Heart right ventricle (tissue), 16 donors: ENCODE results near the gene MYH7. TPM values are rescaled to one million over a fixed set of nuclear protein-coding genes. Genes with fewer than 3 reads are reported as not detected.

Source experiments
- ATAC-seq, 8 donors: fragments of 200-7000 bp; cut with Tn5 transposase; one replicate each; pipeline ENCODE4 v1.9.1; 2020; ENCODE audit warnings: mild to moderate bottlenecking in 8 of 8, moderate library complexity in 8 of 8, moderate number of reproducible peaks in 1 of 8
- DNase-seq, 2 donors: peaks; one replicate each; pipeline ENCODE4 v3.0.0-alpha.2; 2020
- H3K27ac ChIP-seq, 10 donors: fragments of 200-600 bp; sonication (generic) in 2 of 10; one replicate each; pipeline versions ENCODE4 v1.5.0 to v1.8.0; 2020 to 2022; ENCODE audit warnings: mild to moderate bottlenecking in 3 of 10
- H3K27me3 ChIP-seq, 7 donors: fragments of 200-600 bp; one replicate each; pipeline ENCODE4 v1.8.0; 2021 to 2022; ENCODE audit warnings: mild to moderate bottlenecking in 2 of 7
- H3K36me3 ChIP-seq, 9 donors: fragments of 200-600 bp; sonication (generic) in 1 of 9; one replicate each; pipeline versions ENCODE4 v1.5.0 to v1.8.0; 2020 to 2022; ENCODE audit warnings: mild to moderate bottlenecking in 2 of 9
- H3K4me1 ChIP-seq, 9 donors: fragments of 200-600 bp; sonication (generic) in 1 of 9; one replicate each; pipeline versions ENCODE4 v1.5.0 to v1.8.0; 2020 to 2022; ENCODE audit warnings: mild to moderate bottlenecking in 4 of 9
- H3K4me3 ChIP-seq, 10 donors: fragments of 200-600 bp; sonication (generic) in 2 of 10; one replicate each; pipeline versions ENCODE4 v1.5.0 to v1.8.0; 2020 to 2022; ENCODE audit warnings: mild to moderate bottlenecking in 7 of 10, moderate library complexity in 2 of 10
- H3K9me3 ChIP-seq, 11 donors: fragments of 200-600 bp in 10 of 11; sonication (generic) in 2 of 11; one replicate each; pipeline versions ENCODE4 v1.5.0 to v1.8.0; 2013 to 2022; ENCODE audit warnings: mild to moderate bottlenecking in 2 of 11, control low read depth in 1 of 11, moderate library complexity in 1 of 11
- CTCF ChIP-seq, 9 donors: fragments of 200-600 bp; sonication (generic) in 2 of 9; IDR thresholded peaks; one replicate each; pipeline versions ENCODE4 v1.5.0 to v1.8.0; 2021 to 2022; ENCODE audit warnings: antibody characterized with exemption in 9 of 9, mild to moderate bottlenecking in 5 of 9, moderate library complexity in 1 of 9
- WGBS, 2 donors: extraction: QIAGEN DNeasy Blood & Tissue Kit; methylation state at CpG; one replicate each; pipeline ENCODE4 v1.1.7; 2013; ENCODE audit warnings: inconsistent platforms in 1 of 2; 5-methylcytosine and 5-hydroxymethylcytosine counted together
- intact Hi-C, 10 donors: fragments of 100-400 bp; cut with DNase I; formaldehyde crosslinking; loops; one replicate each; pipeline versions ENCODE4 v1.11.1 to v1.14.2; 2022
- long read RNA-seq, 3 donors: library from polyadenylated mRNA; unstranded; transcript quantifications; one replicate each; pipeline ENCODE4 v2.0.0, GENCODE V29; 2020 to 2021
- polyA plus RNA-seq, 2 donors: library from polyadenylated mRNA; stranded (reverse); fragments of 200-250 nt; gene quantifications; one replicate each; pipeline ENCODE4 v1.2.3, GENCODE V29; 2013
- total RNA-seq, 10 donors: library from RNA; stranded (reverse); fragmentation: NEBNext Ultra II Directional in 3 of 10; extraction: Animal tissue kit (Norgen Biotek cat#: 25700) in 3 of 10; gene quantifications; one replicate each; pipeline versions ENCODE4 v1.2.1 to v1.2.4, GENCODE V29; 2021 to 2023
- donor health status: Arrhythmogenic right ventricular cardiomyopathy.
- donor health status: ischemic (EF 13 %, LVEDD 7.1; RV severe dilation, severe dysfunction).
- donor health status: healthy with polysubstance abuse.
- donor health status: DM: no; HTN: yes; CAD: no.
- donor health status: DM: no; HTN: no; CAD: no.
- donor health status: ischemic (EF 25% LVEDD 6.9; RV normal size, moderate dysfunction).
- donor health status: ischemic (EF 25% LVEDD 5.7; RV mildly dilated, moderate dysfunction).
- donor health status: healthy.
- donor health status: DM: yes; HTN: yes; CAD: no.
- donor health status: Ischemic cardiomyopathy.
- donor health status: ischemic (EF 35%, LVEDD 5.7; RV mildly dilated, moderate dysfunction).
- donor health status: nonischemic (EF 11% LVEDD 7.7; RV severe dilation, severe dysfunction).
- donor health status: DM: yes; HTN: yes; CAD: no.
- donor health status: PGD.
- donor health status: ischemic (EF 29% LVEDD 5.4; RV normal size, mild dysfunction).
- donor health status: nonischemic (EF 23%, LVEDD 6.1; RV moderate dilation, normal function).

Gene MYH7
- over 10,000 TPM in 9 of 10 donors, 1,000 to 10,000 TPM in 1; 7,779 to 22,607 (median 19,145) TPM for total RNA-seq
- polyA plus RNA-seq, result 1,000 to 10,000 TPM in 1 of 2 donors, 100 to 1,000 TPM in 1; 641 to 7,351 TPM
- long read RNA-seq, donor 1, full-length matches to known transcripts, result 3,793 of 16,880 reads
- long read RNA-seq, donor 1, partial matches to known transcripts, result 12,555 of 16,880 reads
- long read RNA-seq, donor 1, other reads (novel, unspliced or antisense), result 532 of 16,880 reads
- long read RNA-seq, donor 2, full-length matches to known transcripts, result 10,846 of 45,076 reads
- long read RNA-seq, donor 2, partial matches to known transcripts, result 32,955 of 45,076 reads
- long read RNA-seq, donor 2, other reads (novel, unspliced or antisense), result 1,275 of 45,076 reads
- long read RNA-seq, donor 3, full-length matches to known transcripts, result 617 of 11,234 reads
- long read RNA-seq, donor 3, partial matches to known transcripts, result 10,328 of 11,234 reads
- long read RNA-seq, donor 3, other reads (novel, unspliced or antisense), result 289 of 11,234 reads

- ATAC-seq (peak; percentile 35 to 65 (median 57)), DNase-seq (peak; percentile 64 to 77)
- peak within 1 kb of the TSS in 7 of 10 donors; percentile 81 to 96 (median 93) for H3K27ac ChIP-seq
- H3K36me3 ChIP-seq, result peaks cover 0 to 41% (median 11%) of the 10 kb centered on the region in 9 donors
- WGBS, 2 donors, result 14 to 28% methylated on average over 10 of the region's 10 CpGs
- H3K9me3 ChIP-seq, result no peaks in the 10 kb centered on the region
- peaks cover 0 to 45% (median 21%) of the 10 kb centered on the region in 9 donors for H3K4me1 ChIP-seq
- no peaks in the 10 kb centered on the region for H3K27me3 ChIP-seq
- no peak for TF ChIP-seq CTCF (IDR thresholded peaks at IDR 0.05)
- H3K4me3 ChIP-seq, result peak within 1 kb of the TSS in 7 of 10 donors; percentile 12 to 58 (median 34)
- intact Hi-C loops, result no loop called here
These were observed at the start of gene MYH7 for GRCh38 chr14:23435543-23436326. Gene MYH7 (minus strand): TSS chr14:23435660. CDS start chr14:23433732, 1,928 bp downstream.

DNA sequence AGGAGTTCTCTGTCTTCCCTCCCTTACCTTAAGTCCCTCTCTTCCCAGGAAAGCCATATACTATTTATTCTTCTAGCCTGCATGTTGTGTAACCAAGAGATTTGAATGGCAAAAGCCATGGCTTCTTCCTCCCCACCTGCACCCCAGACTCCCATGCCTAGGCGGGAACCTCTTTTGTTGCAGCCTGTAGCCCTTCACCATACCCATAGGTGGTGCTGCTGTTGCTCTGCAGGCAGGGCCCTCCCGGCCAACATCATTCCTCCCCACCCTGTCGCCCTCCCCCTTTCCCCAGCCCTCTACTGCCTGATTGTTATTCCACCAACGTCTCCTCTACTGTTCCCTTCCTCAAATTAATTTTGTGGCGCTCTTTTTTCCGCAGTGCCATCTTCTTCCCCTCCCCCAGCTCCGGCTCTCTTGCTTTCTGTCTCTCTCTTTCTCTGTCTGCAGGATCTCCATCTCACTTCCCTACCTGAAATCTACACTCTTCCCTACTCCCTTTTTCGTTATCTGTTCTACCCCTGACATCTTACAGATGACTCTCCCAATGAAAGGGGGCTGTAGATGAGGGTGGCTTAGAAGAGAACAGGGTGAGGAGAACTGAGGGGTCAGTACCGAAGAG is 47.9 kb upstream of the MYH7 start:
- peak in 2 of 8 donors; percentile 42 to 44 for ATAC-seq
- Histone ChIP-seq H3K27ac (no peak overlapping the region), H3K27me3 (no peaks in the 10 kb centered on the region), H3K4me1 (peaks cover 0 to 2% (median 0%) of the 10 kb centered on the region in 9 donors), H3K9me3 (no peaks in the 10 kb centered on the region), H3K36me3 (peaks cover 0 to 63% (median 5%) of the 10 kb centered on the region in 9 donors), H3K4me3 (no peak overlapping the region)
- 40 to 52% methylated on average over 9 of the region's 9 CpGs for WGBS, 2 donors
- DNase-seq, result no peak
- TF ChIP-seq CTCF (IDR thresholded peaks at IDR 0.05), result peak in 5 of 9 donors; percentile 16 to 31 (median 20)
- intact Hi-C loops, result loop anchor here in 3 of 10 donors (5.0 to 10.0 kb wide), 2 partner anchors 51 to 79 kb away; no protein-coding TSS in a partner anchor

- H3K27ac ChIP-seq, result no peak overlapping the region
- H3K36me3 ChIP-seq, result peaks cover 0 to 69% (median 8%) of the 10 kb centered on the region in 9 donors
- H3K4me1 ChIP-seq, result peaks cover 0 to 5% (median 0%) of the 10 kb centered on the region in 9 donors
- no peak for TF ChIP-seq CTCF (IDR thresholded peaks at IDR 0.05)
- no peaks in the 10 kb centered on the region for H3K9me3 ChIP-seq
- H3K4me3 ChIP-seq, result no peak overlapping the region
- intact Hi-C loops, result loop anchor here in 3 of 10 donors (5.0 to 10.0 kb wide), 2 partner anchors 52 to 80 kb away; no protein-coding TSS in a partner anchor
- DNase-seq (no peak), ATAC-seq (no peak)
- no peaks in the 10 kb centered on the region for H3K27me3 ChIP-seq
These were observed 47.3 kb upstream of the MYH7 start for GRCh38 chr14:23482823-23483148.
